ENCODE measurements around the gene FRMD4A.
"Not testable (repeated sequence)": the region's sequence is repeated elsewhere in the genome, so short reads cannot be mapped to it uniquely, and the experiment has no call there.

The FRMD4A gene

DNA sequence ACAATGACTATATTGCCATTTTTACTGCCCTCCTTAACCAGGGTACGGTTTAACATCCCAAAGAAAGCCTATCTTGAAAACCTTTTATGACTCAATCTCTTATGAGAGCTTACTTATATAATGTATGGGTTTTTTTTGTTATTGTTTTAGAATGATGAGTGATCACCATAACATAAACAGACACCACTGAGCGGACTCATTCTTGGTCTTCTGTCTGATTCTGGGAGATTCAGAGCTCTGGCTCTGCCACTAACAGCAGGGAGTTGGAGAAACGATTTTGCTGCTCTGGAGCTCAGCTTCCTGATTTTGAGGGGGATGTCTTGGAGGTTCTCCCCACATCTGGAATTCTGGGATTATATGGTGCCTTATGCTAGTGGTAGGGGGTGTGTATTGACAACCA is 244.1 kb downstream of the FRMD4A start:
- DNase-seq = no peak

DNA sequence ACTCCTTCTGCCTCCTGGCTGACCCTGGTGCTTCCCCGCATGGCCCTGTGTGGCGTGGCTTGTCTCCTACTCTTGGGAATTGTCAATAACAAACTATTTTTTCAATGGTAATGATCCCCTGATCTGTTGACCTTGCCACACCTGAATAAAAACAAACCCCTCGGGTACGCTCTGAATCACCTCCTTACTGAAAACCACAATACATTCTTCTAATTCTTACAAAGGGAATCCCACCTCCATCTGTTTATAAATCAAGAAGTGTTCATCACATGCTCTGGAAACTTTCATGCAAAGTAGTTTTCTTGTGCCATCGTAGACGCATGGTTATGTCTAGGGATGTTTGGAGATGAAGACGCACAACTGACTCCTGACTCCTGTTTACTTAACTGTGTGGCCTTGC is 245.8 kb downstream of the FRMD4A start:
- no peak for DNase-seq

DNA sequence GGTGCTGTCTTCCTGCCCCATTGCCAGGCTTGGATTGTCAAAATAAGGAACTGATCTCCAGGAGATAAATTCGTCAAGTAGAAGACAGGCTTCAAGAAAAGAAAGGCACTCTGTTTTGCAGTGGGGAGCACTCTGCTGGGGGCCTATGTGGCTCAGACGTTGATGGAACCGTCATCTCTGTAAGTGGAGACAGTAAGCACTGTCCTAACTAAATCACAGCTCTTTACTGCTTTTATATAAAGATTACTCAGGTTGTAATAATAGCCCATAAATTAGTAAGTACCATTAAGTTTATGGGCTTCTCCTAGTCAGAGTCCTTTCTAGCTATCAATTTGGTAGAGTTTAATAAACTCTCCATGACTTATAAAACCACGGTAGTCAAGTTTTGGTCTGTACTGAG is 249.9 kb downstream of the FRMD4A start:
- no peak for DNase-seq

DNA sequence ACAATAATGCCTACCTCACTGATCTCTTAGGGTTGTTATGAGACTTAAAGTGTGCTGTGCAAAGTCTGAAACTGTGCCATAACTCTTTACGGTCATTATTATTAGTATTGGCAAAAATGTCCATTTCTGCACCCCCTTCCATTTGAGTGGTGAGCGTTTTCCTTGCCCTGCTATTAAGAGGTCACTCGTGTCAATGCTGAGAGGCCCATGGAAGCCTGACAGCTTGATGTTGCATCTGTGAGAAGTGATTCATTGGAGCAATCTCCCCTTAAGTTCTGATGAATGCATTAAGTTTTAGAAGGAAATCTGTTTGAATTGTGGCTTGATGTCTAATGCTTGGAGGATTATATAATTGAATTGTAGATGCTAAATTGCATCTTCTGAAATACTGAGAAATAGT is 253.3 kb downstream of the FRMD4A start:
- no peak for DNase-seq

DNA sequence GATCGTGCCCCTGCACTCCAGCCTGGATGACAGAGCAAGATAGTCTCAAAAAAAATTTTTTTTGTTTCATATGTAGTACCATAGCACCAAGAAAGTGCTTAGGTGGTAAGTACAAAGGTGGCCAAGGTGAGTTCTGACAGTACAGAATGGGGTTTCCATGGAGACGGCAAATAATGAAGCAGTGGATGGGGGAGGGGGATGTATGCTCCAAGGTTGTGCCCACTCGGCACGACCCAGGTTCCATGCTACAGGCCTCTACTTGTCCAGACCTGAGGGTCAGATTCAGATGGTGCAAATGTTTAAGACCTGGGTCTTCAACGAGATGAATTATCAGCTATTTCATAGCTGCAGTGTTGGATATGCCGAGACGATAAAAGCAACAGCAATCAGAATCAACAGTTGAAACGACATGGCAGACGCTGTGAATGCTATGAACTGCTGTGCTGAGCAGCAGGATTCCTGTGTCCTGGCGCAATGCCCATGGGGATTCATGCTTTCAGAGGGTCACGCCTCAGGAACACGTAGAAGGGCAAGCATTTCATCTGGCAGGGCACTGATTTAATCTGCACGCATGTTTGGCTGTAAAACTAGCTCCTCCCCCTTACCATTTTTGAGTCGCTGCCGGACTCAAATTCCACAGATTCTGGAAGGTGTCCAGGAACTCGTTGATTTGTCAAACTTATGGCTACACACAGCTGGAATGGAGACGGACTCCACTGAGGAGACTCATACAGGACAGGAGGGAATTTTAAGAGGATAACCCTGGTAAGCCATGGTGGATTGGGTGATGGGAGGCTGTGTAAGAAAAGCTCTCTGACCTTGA is 256.5 kb downstream of the FRMD4A start:
- no peak for DNase-seq

DNA sequence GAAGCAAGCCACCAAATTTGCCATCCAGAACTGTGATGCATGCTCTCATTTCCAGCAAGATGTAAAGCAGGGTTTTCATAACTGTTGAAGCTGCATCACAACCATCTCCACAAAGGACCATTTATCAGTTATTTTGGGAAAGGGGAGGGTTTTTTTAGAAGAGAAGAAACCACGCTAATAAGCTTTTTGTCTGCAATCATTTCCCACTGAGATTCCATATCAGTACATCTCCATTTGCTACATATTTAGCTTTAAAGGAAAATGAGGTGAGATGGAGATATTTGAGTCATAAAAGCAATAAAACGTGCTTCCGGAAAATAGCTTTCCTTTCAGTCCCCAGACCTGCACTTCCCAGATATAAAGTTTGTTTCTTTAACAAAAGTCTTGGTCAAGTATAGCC is 258.2 kb downstream of the FRMD4A start:
- no peak for DNase-seq

DNA sequence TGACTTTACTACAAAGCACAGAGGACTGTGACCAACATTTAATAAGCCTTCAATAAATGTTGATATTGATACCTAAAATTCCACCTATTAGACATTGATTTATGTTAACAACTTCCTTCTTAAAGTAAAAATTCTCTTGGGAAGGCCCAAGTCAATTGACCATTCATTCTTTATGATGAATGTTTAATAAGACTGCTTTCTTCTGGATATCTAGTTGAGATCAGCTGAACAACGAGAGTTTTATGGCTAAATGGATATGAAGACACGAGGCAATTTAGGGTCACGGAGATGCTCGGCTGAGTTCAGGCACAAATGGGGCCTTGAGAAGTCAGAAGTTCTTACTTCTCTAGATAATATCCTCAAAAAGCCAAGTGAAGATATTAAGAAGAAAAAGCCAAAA is 258.8 kb downstream of the FRMD4A start:
- no peak for DNase-seq

DNA sequence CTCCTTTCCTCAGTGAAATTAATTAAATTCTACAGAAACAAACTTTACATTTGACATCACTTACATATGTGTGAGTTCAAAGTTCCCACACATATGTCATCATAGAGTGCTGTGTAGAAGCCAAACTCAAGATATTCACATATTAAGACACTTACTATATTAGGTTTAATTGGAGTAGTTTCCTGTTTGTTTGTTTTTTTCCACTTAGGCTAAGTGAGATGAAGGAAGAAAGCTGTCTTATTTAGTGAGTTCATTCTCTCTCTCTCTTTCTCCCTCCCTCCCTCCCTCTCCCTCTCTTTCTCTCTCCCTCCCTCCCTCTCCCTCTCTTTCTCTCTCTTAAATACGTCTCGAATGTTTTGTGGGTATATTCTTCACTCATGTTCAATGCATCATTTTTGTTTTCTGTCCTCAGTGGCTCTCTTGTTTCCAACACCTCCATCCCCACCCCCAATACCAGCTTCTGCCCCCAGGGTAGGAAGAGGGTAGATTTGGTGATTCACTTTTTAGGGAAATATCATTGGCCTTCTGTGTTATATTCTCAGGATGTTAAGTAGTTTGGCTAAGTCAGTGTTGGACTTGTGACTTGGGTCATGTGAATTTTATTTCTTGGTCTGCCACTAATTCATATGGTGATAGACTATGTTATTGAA is 262.0 kb downstream of the FRMD4A start:
- DNase-seq = no peak

DNA sequence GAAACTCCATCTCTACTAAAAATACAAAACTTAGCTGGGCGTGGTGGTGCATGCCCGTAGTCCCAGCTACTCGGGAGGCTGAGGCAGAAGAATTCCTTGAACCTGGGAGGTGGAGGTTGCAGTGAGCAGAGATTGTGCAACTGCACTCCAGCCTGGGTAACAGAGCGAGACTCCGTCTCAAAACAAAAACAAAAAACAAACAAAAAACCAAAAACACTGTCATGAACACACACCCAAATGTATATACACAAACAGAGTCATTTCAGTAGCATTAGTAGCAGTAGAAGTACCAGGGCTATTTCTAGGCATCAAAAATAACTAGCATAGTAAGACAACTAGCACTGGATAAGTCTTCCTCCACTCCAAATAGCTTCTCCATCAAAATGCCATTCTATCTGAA is 263.1 kb downstream of the FRMD4A start:
- DNase-seq = not testable (repeated sequence)

DNA sequence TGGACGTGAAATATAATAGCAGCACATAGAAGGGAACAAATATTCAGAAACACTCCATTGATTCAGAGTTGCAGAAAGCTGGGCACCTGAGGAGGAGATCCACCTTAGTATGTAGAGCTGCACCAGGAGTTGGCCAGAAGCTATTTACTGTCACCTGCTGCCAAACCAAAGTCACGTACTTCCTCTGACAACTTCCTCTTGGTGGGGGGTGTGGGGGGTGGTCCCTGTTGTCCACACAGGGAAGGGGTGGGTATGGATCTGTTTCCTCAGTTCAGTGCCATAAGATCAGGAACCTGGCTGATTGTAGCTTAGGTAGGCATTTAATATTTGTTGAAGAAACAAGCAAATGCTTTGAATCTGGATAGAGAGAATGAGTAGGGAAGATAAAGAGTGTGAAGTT is 264.6 kb downstream of the FRMD4A start:
- DNase-seq = no peak

DNA sequence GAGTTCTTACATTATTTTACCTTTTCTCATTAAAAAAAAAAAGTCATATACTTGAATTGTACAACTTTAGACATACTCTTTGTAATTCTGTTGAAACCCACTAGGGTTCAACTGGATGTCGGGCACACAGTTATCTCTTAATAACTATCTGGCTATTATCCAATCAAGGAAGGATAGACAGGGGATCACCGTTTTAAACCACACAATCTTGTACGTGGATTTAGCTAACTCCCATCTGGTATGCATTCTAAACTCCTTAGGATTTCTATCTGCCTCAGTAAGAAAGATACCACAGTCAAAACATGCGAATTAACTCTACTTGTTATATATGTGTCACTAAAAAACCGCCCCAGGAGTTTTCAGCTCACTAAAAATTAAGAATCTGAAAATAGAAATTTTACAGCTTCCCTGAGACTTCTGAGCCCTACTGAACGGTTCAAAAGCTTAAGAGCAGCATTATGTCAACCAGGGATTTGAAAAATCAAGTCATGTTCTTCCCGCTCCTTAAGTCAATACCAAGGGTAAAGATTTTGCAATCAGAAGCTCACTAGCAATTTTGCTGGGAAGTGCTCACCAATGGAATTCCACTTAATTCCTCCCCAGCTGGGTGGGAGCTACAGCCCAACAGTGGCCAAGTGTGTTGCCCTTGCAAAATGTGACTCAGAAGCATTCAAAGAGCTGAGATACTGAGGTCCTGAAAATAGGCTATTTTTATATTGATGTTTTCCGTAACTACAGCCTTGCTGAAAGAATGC is 267.0 kb downstream of the FRMD4A start:
- DNase-seq = no peak

DNA sequence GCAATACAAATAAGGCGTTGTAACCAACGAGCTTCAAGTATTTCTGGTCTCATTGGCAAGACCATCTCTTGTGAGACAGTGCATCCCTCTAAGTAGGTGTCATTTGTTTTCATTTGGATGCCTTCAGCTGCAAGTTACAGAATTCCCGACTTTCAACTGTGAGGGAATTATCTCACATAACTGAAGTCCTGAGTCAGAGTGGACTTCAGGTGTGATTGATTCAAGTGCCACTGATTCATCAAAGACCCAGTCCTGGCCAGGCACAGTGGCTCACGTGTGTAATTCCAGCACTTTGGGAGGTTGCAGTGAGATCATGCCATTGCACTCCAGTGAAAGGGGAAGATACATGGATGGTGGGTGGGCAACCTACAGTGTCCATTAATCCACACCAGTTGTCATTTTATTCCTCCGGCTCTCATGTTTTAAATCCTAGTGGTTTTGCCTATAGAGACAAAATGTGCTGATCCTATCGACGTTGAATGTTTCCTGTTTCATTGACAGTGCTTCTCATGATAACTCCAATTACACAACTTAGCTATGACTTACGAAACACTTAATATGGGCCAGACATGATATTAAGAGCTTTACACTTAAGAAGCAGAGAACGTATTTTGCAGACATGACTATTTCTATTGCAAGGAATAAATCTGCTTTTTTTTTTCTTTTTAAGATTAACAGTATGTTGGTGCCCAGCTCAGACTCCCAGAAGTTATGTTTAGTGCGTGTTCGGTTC is 268.0 kb downstream of the FRMD4A start:
- no peak for DNase-seq

DNA sequence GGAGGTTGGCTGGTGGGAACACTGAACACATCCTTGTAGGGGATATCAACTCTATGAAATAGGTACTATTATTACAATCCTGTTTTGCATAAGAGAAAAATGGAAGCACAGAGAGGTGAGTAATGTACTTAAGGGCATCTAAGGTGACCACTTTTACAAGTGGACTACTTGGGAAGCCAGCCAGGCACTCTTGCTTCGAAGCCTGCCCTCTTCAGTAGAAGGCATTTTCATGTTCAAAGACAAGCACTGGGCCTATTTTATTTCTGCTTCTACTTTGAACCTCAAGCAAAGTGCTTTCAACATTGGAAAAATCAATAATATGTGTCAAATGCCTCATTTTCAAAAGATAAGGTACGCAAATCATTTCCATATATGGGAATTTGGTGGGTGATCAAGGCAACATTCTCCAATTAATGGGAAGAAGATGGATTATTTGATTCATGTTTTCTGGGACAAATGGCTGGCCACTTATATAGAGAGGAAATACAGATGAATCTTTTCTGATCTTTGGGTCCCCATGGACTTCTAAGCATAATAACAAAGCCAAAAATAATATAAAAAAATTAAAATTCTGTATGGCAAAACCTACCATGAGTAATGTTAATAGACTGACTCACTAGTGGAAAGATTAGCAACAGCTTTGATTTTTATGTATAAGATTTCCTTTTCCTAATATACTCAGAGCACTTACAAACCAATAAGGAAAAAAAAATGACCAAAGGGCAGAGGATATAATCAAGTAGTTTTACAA is 270.2 kb downstream of the FRMD4A start:
- DNase-seq = no peak

DNA sequence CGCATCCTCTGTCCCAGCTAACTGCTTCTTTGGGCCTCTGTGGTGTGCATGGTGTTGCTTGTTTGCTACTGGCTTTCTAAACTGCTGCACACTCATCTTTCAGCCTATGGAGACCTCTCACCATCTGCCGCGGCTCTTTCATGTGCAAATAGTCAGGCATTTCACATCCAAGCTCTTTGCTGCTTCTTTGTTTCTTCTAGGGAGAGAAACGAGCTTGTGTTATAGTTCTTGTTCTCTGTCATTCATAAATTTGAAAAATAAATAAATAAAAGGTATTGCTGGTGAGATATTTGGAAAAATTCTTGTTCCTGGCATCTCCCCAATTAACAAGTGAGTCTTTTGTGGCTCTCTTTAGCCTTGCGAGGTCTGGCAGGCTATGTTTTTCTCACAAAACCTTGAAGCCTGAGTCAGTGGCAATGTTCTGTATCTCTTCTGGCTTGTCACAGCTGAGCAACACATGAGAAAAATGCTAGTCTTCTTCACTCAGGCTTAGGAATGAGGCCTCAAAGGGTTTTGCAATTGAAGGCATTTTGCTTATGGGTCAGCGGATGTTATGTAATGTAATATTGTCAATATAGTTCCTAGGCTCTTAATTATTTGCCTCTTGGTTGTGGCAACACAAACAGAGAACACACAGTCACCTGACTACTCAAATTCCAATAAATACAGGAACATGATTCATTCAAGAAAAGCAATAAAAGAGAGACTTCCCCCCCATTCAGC is 274.0 kb downstream of the FRMD4A start:
- DNase-seq = no peak

DNA sequence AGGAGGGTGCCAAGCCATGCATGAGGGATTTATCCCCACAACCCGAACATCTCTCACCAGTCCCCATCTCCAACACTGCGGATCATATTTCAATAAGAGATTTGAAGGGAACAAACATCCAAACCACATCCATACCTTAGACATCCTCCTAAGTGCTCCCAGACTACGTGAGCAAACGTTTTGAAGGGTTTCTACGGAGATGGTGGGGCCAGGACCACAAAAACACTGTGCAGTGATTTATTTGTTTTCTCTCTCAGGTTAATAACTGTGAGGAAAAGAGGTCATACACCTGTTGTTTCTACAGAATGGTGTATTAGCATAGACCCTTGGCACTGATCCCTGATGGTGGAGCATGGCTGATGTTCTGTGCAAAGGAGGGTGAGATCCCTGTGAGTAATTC is 277.8 kb downstream of the FRMD4A start:
- no peak for DNase-seq

DNA sequence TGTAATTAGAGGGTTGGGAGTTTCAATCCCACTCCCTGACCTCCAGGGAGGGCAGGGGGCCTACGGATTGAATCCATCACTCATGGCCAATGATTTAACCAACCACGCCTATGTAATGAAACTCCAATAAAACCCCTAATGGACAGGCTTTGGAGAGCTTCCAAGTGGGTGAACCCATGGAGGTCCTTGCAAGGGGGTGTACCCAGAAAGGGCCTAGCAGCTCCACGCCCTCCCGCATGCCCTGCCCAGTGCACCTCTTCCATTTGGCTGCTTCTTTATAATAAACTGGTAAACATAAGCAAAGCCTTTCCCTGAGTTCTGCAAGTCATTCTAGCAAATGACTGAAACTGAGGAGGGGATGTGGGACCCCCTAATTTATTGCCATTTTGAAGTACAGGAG is 280.1 kb downstream of the FRMD4A start:
- DNase-seq = no peak

DNA sequence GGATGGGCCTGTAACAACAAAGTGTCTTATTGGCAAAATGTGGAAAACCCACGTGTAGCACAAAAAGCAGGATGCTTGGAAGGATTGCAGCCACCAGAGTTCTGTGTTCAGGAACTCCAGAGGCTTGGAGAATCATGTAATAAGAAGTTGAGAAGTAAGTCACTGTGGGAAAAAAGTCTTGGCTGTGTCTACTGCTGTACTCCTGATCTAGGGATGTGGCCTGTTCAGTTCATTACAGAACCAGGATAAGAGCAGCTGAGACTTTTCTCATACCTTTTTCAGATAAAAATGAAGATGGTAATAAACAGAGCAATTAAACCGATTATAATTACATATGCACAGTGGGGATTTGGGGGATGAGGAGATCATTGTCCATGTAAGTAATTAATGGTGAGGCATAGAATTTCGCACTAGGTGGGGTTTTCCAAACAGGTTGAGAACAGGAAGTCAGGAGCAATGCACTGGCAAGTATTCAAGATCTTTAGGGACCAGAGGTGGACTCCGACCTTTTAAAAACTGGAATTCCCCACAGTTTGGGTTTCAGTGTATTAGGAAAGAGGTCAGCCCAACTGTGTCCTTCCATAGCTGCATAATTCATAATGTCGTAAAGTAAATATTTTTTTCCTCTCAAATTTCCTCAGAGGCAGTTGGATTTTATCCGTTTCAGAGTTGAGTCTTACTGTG is 281.7 kb downstream of the FRMD4A start:
- DNase-seq = no peak

DNA sequence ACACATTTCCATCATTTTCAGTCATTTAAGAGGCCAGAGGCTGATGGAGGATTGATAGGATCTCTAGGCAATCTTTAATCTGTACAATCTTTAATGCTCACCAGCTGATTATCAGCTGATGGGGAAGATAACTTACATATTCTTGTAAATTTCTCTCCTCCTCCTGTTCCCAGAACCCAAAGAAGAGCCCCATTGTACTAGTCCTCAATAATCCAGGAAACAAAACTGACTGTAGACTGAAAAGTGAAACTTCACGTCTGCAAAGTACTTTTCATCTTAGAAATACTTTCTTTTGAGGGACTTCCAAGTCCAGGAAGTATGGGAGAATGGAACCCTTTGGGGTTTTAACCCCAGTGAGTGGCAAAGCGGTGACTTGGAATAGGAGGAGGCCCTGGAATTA is 283.3 kb downstream of the FRMD4A start:
- no peak for DNase-seq

DNA sequence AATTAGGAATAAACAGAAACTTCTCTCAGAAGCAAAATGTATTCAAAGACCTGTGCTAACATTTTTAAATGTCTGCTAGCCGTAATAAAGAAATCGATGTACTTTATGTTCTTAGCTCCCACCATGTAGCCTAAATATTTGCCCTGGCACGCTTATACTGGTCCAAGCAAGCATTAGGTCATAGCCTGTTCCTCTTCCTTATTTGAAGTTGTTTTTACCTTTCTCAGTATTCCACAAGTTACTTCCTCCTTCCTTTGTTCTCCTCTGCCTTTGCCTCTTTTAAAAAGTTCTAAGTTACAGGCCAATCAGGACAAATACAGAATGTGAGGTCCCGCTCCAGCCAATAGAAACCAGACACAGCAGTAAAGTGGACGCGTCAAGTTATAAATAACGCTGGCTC is 288.7 kb downstream of the FRMD4A start:
- not testable (repeated sequence) for DNase-seq

DNA sequence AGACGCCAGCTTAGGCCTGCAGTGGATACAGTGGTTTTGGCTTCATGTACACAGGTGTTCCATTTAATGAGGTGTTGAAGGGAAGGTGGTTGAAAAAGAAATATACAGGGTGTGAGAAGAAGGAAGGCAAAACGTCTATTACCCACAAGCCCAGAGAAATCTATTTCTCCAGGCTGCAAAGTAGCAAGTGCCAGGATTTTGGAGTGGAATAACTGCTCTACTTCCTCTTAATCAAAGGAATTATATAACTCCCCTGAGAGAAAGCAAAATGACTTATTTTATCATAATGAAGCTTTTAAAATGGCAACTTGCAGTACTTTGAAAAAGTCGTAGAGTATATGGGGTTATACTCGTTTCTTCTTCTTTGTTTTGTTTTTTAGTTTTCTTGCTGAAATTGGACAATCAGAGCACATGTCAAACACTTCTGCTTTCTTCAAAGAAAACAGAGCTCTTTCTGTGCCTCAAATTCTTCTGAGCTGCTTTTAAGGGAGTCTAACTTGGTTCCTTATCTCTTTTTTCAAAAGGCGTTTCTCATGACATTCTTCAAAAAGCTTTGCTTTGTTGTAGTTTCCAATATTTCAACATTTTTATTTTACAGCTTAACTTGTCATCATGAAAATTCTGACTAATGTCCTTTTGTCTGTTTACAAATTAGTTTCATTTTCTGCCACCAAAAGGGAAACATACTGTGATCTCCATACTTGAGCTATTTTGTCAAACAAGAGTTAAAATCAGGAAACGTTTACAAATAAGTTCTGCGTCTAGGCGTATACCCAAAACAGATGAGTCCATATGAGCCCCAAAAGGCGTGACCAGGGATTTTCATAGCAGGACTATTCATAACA is 289.7 kb downstream of the FRMD4A start:
- no peak for DNase-seq

Measured in activated CD8-positive, alpha-beta memory T cell treated with anti-CD3 and anti-CD28 coated beads for 24 hours (primary cell).